ENCODE results near the gene DPPA5.

- TF ChIP-seq, protein P1, sequence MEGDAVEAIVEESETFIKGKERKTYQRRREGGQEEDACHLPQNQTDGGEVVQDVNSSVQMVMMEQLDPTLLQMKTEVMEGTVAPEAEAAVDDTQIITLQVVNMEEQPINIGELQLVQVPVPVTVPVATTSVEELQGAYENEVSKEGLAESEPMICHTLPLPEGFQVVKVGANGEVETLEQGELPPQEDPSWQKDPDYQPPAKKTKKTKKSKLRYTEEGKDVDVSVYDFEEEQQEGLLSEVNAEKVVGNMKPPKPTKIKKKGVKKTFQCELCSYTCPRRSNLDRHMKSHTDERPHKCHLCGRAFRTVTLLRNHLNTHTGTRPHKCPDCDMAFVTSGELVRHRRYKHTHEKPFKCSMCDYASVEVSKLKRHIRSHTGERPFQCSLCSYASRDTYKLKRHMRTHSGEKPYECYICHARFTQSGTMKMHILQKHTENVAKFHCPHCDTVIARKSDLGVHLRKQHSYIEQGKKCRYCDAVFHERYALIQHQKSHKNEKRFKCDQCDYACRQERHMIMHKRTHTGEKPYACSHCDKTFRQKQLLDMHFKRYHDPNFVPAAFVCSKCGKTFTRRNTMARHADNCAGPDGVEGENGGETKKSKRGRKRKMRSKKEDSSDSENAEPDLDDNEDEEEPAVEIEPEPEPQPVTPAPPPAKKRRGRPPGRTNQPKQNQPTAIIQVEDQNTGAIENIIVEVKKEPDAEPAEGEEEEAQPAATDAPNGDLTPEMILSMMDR (IDR thresholded peaks at IDR 0.05), result no peak
- TF ChIP-seq ZFX (IDR thresholded peaks at IDR 0.05; ENCODE audit: borderline replicate concordance), result no peak
These were observed 30.8 kb downstream of the DPPA5 start for GRCh38 chr6:73323323-73323722.
